HepG2 (cell line): Measurements from ENCODE around the gene CMTM1. TPM values are rescaled to one million over a fixed set of nuclear protein-coding genes. Genes with fewer than 3 reads are reported as not detected.

ENCODE experiments used
- ATAC-seq: fragments of 200-7000 bp; cut with Tn5 transposase; 3 replicates; pipeline ENCODE4 v1.9.1; 2020; ENCODE audit warnings: mild to moderate bottlenecking, moderate library complexity
- BruUV-seq: library from RNA; stranded (reverse); fragments of 400-500 nt; replicated peaks from 2 replicates; lab custom pipeline; 2021; lab: Mats Ljungman, UMichigan
- CTCF ChIA-PET: fragments of 300-600 bp; formaldehyde crosslinking; extraction: SDS; loops from one replicate; lab custom pipeline; 2021; ENCODE audit warnings: low total read pairs, inconsistent platforms, low intra/inter-chr PET ratio; lab: Yijun Ruan, JAX
- POLR2A ChIA-PET: fragments of 350-600 bp; sonication (Branson Sonifier 250); formaldehyde crosslinking; loops from one replicate; lab custom pipeline; 2020; ENCODE audit warnings: antibody characterized with exemption, inconsistent platforms; lab: Yijun Ruan, JAX
- DNase-seq: peaks from one replicate; pipeline ENCODE4 v3.0.0-alpha.2; 2015; ENCODE audit warnings: low spot score
- FAIRE-seq: peaks from 3 replicates; lab custom pipeline; 2011; peaks lifted over from hg19 to GRCh38; lab: Jason Lieb, UNC
- H2AFZ ChIP-seq: one replicate; pipeline ENCODE4 v1.6.1; 2011; ENCODE audit warnings: low read length, inconsistent platforms
- H3K27ac ChIP-seq: fragments of 300-600 bp; 3 replicates; pipeline ENCODE4 v1.8.0; 2011; ENCODE audit warnings: mixed run types, mild to moderate bottlenecking, mixed read lengths, low read length, inconsistent platforms; ENCODE audit not compliant: insufficient read depth; ENCODE audit errors: extremely low read length
- H3K27me3 ChIP-seq, 2 experiments: fragments of 200-600 bp in 1 of 2; 2 replicates in 1 of 2; 3 replicates in 1 of 2; pipeline versions ENCODE4 v1.6.0 to v1.8.0; 2011; ENCODE audit warnings: low read length in 2 of 2, mild to moderate bottlenecking in 2 of 2, moderate library complexity in 2 of 2, inconsistent platforms in 1 of 2; ENCODE audit not compliant: insufficient read depth in 2 of 2, control insufficient read depth in 1 of 2
- H3K36me3 ChIP-seq, 2 experiments: fragments of 200-600 bp in 1 of 2; replicated peaks in 1 of 2; 2 replicates in 1 of 2; 3 replicates in 1 of 2; pipeline versions ENCODE4 v1.5.1 to v1.8.0; 2011; ENCODE audit warnings: low read length in 2 of 2, inconsistent platforms in 1 of 2; ENCODE audit not compliant: insufficient read depth in 2 of 2, control insufficient read depth in 1 of 2
- H3K4me1 ChIP-seq: 2 replicates; pipeline ENCODE4 v1.5.1; 2012; ENCODE audit warnings: low read length, inconsistent platforms; ENCODE audit not compliant: insufficient read depth
- H3K4me2 ChIP-seq: 2 replicates; pipeline ENCODE4 v1.6.0; 2011; ENCODE audit warnings: low read depth, low read length, inconsistent platforms
- H3K4me3 ChIP-seq, 3 experiments: fragments of 200-600 bp in 1 of 3; sonication (generic), shearing (Covaris generic) in 1 of 3; replicated peaks in 1 of 3; 2 replicates each; pipeline ENCODE4 v1.5.1; 2011 to 2016; ENCODE audit warnings: low read length in 3 of 3, inconsistent platforms in 2 of 3, low read depth in 2 of 3, mild to moderate bottlenecking in 2 of 3, control low read depth in 1 of 3, mixed read lengths in 1 of 3; ENCODE audit not compliant: insufficient read depth in 1 of 3
- H3K79me2 ChIP-seq: one replicate; pipeline ENCODE4 v1.6.1; 2011; ENCODE audit warnings: low read length, inconsistent platforms; ENCODE audit not compliant: insufficient read depth
- H3K9ac ChIP-seq: 2 replicates; pipeline ENCODE4 v1.6.0; 2011; ENCODE audit warnings: mild to moderate bottlenecking, low read depth, low read length, inconsistent platforms; ENCODE audit not compliant: insufficient read depth
- H3K9me3 ChIP-seq: 2 replicates; pipeline ENCODE4 v1.5.1; 2012; ENCODE audit warnings: mild to moderate bottlenecking, low read length
- H4K20me1 ChIP-seq: 2 replicates; pipeline ENCODE4 v1.6.0; 2011; ENCODE audit warnings: inconsistent platforms, mild to moderate bottlenecking, low read length, moderate library complexity; ENCODE audit not compliant: insufficient read depth
- ATF7-NPFF ChIP-seq: sonication (generic); formaldehyde crosslinking; IDR thresholded peaks from 2 replicates; pipeline ENCODE4 v1.8.1; 2023; ENCODE audit warnings: mild to moderate bottlenecking, low read depth, missing genetic modification reagents, moderate library complexity
- CEBPB ChIP-seq: IDR thresholded peaks from 2 replicates; pipeline ENCODE4 v1.6.1; 2011; ENCODE audit warnings: low read depth, low read length, improper control_type of control experiment, borderline replicate concordance
- KAT7 ChIP-seq: IDR thresholded peaks from 2 replicates; pipeline ENCODE4 v1.6.1; 2018; ENCODE audit warnings: borderline replicate concordance, missing compliant biosample characterization
- MBNL3 ChIP-seq: fragments of 250-450 bp; sonication (Bioruptor Pico); conservative IDR thresholded peaks from 2 replicates; pipeline ENCODE4 v1.8.0; 2022; ENCODE audit warnings: mild to moderate bottlenecking, inconsistent platforms
- NFE2 ChIP-seq: sonication (generic); formaldehyde crosslinking; IDR thresholded peaks from 2 replicates; pipeline ENCODE4 v1.4.0; 2020; ENCODE audit warnings: missing genetic modification reagents
- RBFOX2 ChIP-seq: fragments of 200-400 bp; formaldehyde crosslinking; IDR thresholded peaks from 2 replicates; pipeline ENCODE4 v1.6.1; 2017; ENCODE audit warnings: low read depth, mild to moderate bottlenecking, low read length
- SKIL ChIP-seq: sonication (generic); formaldehyde crosslinking; IDR thresholded peaks from 2 replicates; pipeline ENCODE4 v1.8.0; 2022; ENCODE audit warnings: missing genetic modification reagents, mild to moderate bottlenecking, moderate library complexity, borderline replicate concordance
- TEF ChIP-seq: sonication (generic); formaldehyde crosslinking; IDR thresholded peaks from 2 replicates; pipeline ENCODE4 v1.5.0; 2020; ENCODE audit warnings: missing genetic modification reagents
- ZBTB10 ChIP-seq: sonication (generic); formaldehyde crosslinking; IDR thresholded peaks from 2 replicates; pipeline ENCODE4 v1.4.0; 2020; ENCODE audit warnings: missing genetic modification reagents, borderline replicate concordance
- ZBTB43 ChIP-seq: sonication (generic); formaldehyde crosslinking; conservative IDR thresholded peaks from 2 replicates; pipeline ENCODE4 v1.4.0; 2020; ENCODE audit warnings: missing genetic modification reagents
- ZBTB7A ChIP-seq: sonication (generic); formaldehyde crosslinking; IDR thresholded peaks from 2 replicates; pipeline ENCODE4 v1.8.0; 2022; ENCODE audit warnings: mild to moderate bottlenecking, missing genetic modification reagents
- ZNF737 ChIP-seq: sonication (generic); formaldehyde crosslinking; IDR thresholded peaks from 2 replicates; pipeline ENCODE4 v1.5.0; 2020; ENCODE audit warnings: missing genetic modification reagents, mild to moderate bottlenecking, borderline replicate concordance
- WGBS: methylation state at CpG from one replicate; pipeline ENCODE4 v1.1.6; 2017; ENCODE audit warnings: low lambda C conversion rate; 5-methylcytosine and 5-hydroxymethylcytosine counted together
- in situ Hi-C: cut with HindIII; loops from 2 replicates; pipeline ENCODE4 v1.10.0; 2017; ENCODE audit warnings: low pct_unique_long_range_greater_than_20kb; ENCODE audit not compliant: extremely low pct_ligation_motif_present
- intact Hi-C: fragments of 100-400 bp; cut with micrococcal nuclease; formaldehyde crosslinking; loops from one replicate; pipeline ENCODE4 v1.10.0; 2022; ENCODE audit not compliant: unreplicated experiment
- polyA plus RNA-seq, 8 experiments: library from polyadenylated mRNA; depleted of rRNA in 3 of 8; stranded (reverse) in 7 of 8; unstranded in 1 of 8; fragments of >200 nt; fragmentation: Illumina TruSeq in 4 of 8; extraction: Trizol in 4 of 8; gene quantifications; 2 replicates each; pipeline versions ENCODE4 v1.2.1 to v1.2.3, GENCODE V29; 2011 to 2016; ENCODE audit warnings: low read depth in 4 of 8, missing spikeins in 1 of 8, mixed read lengths in 1 of 8; ENCODE audit not compliant: insufficient read depth in 1 of 8
- total RNA-seq, 5 experiments: library from RNA; depleted of rRNA; stranded (reverse); fragments of >200 nt; fragmentation: Illumina TruSeq; extraction: Trizol; gene quantifications; 2 replicates each; pipeline ENCODE4 v1.2.3, GENCODE V29; 2016; ENCODE audit warnings: low read depth in 1 of 5

CMTM1 gene
- total and polyA plus RNA-seq, 2 of the 13 experiments (the other 11 are each of a cell fraction or from before 2014, with no cell fraction given) = 1.7 to 2.9 TPM

GRCh38 chr16:66592814-66593213, 26.6 kb downstream of the CMTM1 start:
- Histone ChIP-seq H3K9ac (no peak overlapping the region), H3K4me2 (no peak overlapping the region), H3K4me3 (no peak overlapping the region), H3K9me3 (no peaks in the 10 kb centered on the region), H3K4me1 (peaks cover 7% of the 10 kb centered on the region; the same call in 1 of the 2 replicates), H2AFZ (no peak overlapping the region), H3K79me2 (no peaks in the 10 kb centered on the region), H4K20me1 (no peaks in the 10 kb centered on the region), H3K27ac (no peak overlapping the region), H3K27me3 (peaks cover 3 to 11% of the 10 kb centered on the region in 2 experiments; a peak in 4 of 5 replicates), H3K36me3 (no peaks in the 10 kb centered on the region)
- ATAC-seq = no peak
- ChIA-PET POLR2A (no interaction called here), CTCF (no interaction called here)
- FAIRE-seq = no peak
- TF ChIP-seq NFE2 (CRISPR knock-in tag) (no peak), ATF7-NPFF (no peak), ZNF737 (CRISPR knock-in tag) (no peak), ZBTB7A (CRISPR knock-in tag) (no peak), KAT7 (CRISPR knock-in tag) (no peak), CEBPB (0 out of 2 replicates have a peak, but pooled peaks have one; percentile 13), TEF (CRISPR knock-in tag) (no peak)
- 95% methylated on average over 3 of the region's 3 CpGs for WGBS
- in situ Hi-C loops = no loop called here
- BruUV-seq = no TSS peak
- DNase-seq = no peak
- intact Hi-C loops = no loop called here

GRCh38 chr16:66594739-66595138, 28.5 kb downstream of the CMTM1 start:
- no TSS peak for BruUV-seq
- no peak for ATAC-seq
- DNase-seq = no peak
- intact Hi-C loops = no loop called here
- Histone ChIP-seq H3K79me2 (no peaks in the 10 kb centered on the region), H3K9ac (no peak overlapping the region), H3K36me3 (no peaks in the 10 kb centered on the region), H3K27ac (no peak overlapping the region), H3K27me3 (peaks cover 1 to 9% of the 10 kb centered on the region in 2 experiments; a peak in 2 of 5 replicates), H3K4me2 (no peak overlapping the region), H3K9me3 (no peaks in the 10 kb centered on the region), H2AFZ (no peak overlapping the region), H3K4me3 (no peak overlapping the region), H4K20me1 (no peaks in the 10 kb centered on the region), H3K4me1 (peaks cover 7% of the 10 kb centered on the region; the same call in 1 of the 2 replicates)
- no peak for FAIRE-seq
- in situ Hi-C loops = no loop called here
- CTCF ChIA-PET = no interaction called here
- WGBS = 19% methylated on average over 7 of the region's 7 CpGs
- POLR2A ChIA-PET = no interaction called here
- TF ChIP-seq MBNL3 (CRISPR knock-in tag) (no peak), SKIL (CRISPR knock-in tag) (no peak), RBFOX2 (no peak), ZBTB43 (CRISPR knock-in tag) (no peak), ZBTB10 (CRISPR knock-in tag) (no peak)
